NCI-H748 (cell line): ENCODE measurements around the gene NUP98.
"Not testable (repeated sequence)": the region's sequence is repeated elsewhere in the genome, so short reads cannot be mapped to it uniquely, and the experiment has no call there.

Experiments used
- DNase-seq: peaks from one replicate; lab custom pipeline; 2025; ENCODE audit not compliant: unreplicated experiment; lab: John Stamatoyannopoulos, UW

NUP98 gene

DNA sequence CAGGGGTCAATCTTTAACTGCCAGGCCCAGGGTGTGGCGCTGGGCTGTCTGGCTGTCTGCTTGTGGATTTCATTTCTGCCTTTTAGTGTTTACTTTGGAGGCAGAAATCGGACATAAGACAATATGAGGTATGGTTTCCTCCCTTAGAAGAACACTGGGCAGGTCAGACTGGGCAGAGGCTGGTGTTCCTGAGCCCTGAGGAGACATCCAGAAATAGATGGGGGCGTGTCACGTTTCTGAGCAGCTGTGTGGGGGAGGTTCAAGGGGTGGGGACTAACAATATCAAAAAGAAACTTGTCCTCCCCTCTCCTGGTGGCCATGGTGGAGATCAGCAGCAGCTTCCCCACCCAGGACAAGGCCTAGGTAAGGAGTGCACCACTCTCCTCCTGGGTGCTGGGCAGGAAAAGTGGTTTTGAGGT, 152.5 kb downstream of the NUP98 start, which contains the start of gene ART1:
ART1 (plus strand) TSS at position 312 of the 419 bp plus-strand sequence. CDS start 14,086 bp downstream, outside the sequence.
- DNase-seq = peak; percentile 43

DNA sequence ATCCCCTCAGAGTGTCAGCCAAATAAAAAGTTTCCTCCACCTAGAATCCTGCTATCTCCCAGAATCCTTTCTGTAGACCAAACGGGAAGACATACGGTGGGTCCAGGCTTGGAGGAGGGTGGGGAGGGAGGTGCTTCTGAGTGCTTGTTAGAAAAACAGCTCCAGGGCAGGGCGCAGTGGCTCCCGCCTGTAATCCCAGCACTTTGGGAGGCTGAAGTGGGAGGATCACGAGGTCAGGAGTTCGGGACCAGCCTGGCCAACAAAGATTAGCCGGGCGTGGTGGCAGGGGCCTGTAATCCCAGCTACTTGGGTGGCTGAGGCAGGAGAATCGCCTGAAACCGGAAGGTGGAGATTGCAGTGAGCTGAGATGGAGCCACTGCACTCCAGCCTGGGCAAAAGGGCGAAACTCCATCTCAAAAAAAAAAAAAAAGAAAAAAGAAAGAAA, 154.2 kb downstream of the NUP98 start:
- not testable (repeated sequence) for DNase-seq

DNA sequence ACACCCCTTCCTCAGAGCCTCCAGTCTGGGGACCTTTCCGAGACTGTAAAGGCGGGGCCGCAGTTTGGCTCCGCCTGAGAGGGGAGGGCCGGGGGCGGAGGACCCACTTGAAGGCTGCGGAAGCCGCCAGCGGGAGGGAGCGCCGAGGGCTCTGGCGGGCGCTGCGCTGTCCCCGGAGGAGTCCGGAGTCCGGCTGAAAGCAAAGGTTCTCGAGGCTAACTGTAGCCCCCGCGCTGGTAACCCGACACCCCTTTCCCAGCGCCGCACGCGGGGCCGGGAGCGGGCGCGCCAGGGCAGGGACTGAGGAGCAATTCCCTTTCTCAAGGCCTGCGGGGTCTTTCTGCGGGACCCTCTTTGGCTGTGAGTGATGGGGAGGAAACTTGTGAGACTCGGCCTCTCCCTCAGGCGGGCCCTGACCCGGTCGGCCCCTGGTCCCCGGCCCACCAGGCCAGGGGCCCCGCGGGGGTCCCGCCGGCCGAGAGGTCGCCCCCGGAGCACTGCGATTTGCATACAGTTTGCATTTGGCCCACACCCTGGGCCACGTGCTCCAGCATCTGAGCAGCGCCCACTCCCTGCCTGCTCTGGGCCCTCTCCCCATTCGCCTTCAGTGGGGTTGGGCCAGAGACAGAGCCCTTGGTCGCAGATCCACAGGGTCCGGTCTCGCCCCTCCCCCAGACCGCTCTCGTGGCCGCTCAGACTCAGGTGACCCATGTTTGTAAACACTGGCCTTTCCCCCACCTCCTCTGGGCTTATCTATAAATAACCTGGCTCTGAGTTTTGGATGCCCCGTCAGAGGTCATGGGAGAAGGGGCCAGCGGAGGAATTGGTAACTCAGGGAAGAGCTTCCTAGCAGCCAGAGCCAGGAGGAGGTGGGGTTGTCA, 155.0 kb downstream of the NUP98 start:
- DNase-seq = peak; percentile 91

DNA sequence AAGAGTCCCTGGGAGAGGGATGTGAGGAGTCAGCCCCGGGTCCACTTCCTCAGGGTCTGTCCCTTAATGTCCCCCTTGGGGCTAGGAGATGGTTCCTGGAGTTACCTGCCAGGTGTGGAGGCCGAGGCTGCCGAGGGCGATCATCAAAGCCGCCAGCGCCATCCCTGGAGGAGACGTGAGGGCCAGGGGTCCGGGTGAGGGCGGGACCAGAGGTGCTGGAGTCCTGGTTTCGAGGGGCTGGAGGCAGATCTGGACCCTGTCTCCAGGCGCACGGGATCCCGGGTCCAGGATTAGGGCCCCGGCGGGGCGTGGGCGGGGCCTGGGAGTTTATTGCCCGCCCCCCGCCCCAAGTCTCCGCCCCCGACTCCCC, 155.7 kb downstream of the NUP98 start, which contains the start of gene ART5:
ART5 (minus strand) TSS at position 292 of the 370 bp plus-strand sequence; CDS start at position 162, 130 bp downstream.
- peak; percentile 60 for DNase-seq

DNA sequence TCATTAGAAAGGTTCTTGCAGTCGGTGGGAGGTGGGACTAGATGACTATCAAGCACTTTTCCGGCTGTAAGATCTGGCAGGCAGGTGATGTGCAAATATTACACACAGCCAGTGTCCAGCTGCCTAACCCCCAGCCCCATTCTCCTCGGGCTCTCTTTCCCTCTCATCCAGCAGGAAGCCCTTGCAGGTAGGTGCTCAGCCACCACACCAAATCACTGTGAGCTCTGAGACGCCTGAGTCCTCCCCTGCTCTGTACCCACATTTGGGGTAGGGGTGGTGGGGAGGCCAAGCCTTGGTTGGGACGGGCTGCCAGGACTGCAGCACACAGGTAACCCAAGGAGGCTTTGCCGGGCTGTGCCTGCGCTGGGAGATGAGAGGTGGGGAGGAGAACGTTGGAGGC, 156.2 kb downstream of the NUP98 start:
- DNase-seq = no peak

DNA sequence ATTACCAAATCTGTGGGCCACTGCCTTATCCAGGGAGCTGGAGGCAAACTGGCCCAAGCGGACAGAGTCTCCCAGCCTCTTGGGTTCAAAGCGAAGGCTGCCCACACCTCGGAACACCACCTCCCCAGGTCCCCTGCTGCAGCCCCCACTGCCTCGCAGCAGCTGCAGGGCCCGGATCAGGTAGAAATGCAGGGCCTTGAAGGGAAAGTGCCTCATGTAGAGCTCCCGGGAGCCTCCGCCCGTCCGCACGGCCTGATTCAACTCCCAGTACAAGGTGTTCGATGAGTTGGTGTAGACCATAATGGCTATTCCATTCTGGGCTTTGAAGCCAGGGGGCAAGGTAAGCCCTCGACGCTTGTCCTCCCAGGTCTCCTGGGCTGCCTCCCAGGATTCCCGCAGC, 157.5 kb downstream of the NUP98 start:
- no peak for DNase-seq

DNA sequence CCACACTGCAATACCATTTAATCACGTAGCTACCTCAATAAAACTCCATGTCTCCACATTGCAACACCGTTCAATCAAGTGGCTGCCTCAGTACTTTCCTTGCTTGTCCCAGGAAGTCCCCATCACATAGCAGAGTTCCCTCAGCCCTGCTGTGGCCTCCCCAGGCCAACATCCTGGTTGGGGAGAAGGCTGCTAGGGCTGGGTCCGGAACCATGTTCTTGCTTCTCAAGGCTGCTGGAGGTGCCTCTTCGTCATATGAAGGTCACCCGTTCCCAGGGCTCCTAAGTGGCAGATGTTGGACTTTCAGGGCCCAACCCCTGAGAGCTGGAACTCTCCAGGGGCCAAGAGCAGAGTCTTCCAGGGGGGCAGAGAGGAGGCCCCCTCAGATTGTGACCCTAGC, 158.8 kb downstream of the NUP98 start:
- DNase-seq = no peak

DNA sequence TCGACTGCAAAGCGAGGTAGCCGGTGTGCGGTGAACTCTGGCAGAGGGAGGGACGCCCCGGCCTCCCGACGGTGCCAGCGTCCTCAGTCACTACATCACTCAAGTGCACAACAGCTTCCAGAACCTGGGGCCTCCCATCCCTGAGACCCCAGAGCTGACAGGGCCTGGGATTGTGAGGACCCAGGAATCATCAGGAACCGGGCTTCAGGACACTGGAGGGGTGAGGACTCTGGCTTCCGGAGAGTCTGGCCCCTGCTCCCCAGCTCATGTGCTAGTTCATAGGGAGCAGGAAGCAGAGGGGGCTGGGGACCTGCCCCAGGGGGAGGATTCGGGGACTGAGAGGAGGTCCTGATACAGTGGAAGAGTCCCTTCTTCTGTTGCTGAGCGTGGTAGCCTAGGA, 160.2 kb downstream of the NUP98 start:
- no peak for DNase-seq

DNA sequence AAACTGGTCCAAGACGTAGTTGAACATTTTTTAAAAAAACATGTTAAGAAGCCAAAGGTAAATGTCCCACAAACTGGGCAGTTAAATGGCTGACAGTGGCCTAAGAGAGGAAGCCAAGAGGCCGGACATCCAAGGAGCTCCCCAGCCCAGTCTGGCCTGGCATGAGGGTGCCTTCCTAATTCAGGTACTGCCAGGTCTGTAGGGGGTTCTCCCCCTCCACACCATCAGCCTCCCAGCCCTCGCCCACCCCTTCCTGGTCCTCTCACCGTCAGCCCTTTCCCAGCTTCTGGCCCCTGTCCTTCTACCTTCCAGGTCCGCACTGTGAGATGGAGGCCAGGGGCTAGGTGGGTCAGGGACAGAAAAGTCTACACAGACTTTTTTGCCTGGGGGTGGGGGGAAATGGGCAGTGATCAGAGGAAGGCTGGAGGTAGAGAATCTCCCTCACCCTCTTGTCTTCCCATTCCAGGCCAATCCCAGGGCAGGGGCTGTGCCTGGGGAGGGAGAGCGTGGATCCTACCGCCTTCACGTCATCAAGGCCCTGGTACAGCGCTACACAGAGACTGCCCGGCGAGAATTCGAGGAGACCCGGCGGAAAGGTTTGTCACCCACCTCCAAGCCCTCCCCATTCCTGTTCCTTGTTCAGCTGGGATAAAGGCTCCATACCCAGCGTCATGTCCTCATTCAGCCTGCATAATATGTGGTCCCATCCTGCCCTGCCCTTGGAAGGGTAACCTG, 161.5 kb downstream of the NUP98 start:
- DNase-seq = no peak

DNA sequence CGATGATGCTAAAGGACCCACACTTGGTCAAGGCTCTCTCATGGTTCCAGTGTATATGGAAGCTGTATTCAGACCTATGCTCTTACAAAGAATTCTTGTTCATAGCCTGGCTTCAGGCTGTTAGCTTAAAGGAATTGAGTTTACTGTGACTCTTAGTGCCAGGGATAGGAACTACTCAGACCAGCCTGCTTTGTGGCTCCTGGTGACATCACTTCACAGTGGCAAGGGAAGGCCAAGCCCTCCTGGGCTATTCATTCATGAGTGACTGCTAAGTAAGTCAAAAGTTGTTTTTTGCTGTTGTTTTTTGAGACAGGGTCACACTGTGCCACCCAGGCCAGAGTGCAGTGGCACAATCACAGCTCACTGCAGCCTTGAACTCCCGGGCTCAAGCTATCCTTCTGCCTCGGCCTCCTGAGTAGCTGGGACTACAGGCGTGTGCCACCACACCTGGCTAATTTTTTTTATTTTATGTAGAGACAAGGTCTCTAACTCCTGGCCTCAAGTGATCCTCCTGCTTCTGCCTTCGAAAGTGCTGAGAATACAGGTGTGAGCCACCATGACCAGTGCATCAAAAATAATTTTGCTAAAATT, 165.2 kb downstream of the NUP98 start:
- no peak for DNase-seq

DNA sequence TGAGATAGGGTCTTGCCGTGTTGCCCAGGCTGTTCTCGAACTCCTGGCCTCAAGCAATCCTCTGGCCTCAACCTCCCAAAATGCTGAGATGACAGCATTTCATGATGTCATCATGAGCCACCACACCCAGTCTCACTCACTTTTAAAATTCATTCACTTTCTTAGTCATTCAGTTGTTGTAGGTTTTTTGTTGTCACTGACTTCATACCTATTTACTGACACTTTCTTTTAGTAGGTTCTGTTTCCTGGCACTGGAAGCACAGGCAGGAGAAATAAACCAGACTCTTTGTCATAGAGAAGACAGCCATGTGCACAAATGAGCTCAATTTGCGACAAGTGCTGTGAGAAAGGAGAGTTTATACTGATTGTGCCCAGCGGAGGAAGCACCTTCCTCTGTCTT, 166.0 kb downstream of the NUP98 start:
- DNase-seq = no peak

DNA sequence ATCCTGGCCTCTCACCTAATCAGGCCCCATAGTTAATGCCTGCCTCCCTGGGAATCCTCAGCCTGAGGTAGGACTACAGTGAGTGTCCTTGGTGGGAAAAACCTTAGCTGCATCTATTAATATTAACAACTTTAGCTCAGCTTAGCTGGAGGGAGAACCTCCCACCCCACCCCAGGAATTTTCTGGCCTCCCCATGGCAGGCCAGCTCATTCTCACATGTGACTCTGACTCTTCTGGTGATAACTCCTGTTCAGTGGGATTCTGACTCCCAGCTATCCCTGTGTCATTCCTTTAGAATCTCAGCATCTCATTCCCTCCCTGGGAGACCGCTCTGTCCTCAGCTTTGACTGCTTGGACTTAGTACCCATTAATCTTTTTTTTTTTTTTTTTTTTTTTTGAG, 170.1 kb downstream of the NUP98 start:
- DNase-seq = no peak

DNA sequence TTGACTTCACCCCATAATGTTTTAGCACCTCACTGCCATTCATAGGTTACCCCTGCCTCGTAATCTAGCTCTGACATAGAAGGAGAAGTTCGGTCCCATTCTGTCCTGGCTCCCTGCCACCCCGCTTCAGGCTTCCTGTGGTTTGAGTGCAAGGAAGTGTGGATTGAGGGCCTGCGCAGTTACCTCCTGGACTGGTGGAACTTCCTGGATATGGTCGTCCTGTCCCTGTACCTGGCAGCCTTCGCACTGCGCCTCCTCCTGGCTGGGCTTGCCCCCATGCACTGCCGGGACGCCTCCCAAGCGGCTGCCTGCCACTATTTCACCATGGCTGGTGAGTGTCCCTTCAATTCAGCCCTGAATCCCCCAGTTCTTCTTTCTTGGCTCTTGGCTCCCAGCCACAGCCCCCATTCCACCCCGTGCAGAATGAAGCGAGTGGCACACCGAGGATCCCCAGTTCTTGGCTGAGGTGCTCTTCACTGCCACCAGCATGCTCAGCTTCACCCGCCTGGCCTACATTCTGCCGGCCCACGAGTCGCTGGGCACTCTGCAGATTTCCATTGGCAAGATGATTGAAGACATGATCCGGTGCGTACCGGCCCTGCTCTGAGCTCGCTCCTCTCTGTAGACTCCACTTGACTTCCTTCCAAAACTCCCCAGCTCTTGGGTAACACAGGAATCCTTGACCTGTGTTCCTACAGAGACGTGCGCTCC, 170.9 kb downstream of the NUP98 start:
- DNase-seq = no peak
